ENCODE results near the gene ARHGAP10.
"Not testable (repeated sequence)": the region's sequence is repeated elsewhere in the genome, so short reads cannot be mapped to it uniquely, and the experiment has no call there.

ARHGAP10 gene

DNA sequence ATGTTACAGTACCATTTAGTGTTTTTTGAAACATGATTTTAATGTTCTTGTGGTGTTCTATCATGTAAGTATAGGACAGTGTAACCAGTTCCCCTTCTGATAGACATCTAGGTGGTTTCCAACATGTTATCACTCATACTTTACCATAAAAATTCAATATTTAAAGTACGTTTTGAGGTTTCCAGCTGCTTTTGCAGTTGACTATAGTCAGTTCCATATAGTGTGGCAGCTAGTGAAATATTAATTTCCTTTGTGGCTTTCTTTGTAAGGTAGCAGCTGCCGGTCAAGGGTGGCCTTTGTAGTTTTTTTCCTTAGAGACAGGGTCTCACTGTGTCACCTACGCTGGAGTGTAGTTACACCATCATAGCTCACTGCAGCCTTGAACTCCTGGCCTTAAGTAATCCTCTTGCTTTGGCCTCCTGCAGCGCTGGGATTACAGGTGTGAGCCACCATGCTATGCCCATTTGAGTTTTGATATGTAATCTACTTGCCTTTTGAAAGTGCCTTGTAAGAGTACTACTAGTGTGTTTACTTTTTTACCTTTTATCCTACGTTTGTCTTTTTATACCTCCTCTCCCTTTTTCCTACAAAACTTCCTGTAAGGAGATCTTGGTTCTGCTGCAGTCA, 63.0 kb downstream of the ARHGAP10 start:
- no peak for DNase-seq

DNA sequence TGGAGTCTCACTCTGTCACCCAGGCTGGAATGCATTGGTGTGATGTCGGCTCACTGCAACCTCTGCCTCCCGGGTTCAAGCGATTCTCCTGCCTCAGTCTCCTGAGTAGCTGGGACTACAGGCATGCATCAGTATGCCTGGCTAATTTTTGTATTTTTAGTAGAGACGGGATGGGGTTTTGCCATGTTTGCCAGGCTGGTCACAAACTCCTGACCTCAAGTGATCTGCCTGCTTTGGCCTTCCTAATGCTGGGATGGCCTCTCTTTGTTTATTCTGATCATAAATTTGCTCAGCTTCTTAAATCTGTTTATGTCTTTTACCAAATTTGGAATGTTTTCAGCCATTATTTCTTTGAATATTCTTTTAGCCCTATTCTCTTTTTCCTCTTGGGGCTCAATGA, 67.2 kb downstream of the ARHGAP10 start:
- not testable (repeated sequence) for DNase-seq

DNA sequence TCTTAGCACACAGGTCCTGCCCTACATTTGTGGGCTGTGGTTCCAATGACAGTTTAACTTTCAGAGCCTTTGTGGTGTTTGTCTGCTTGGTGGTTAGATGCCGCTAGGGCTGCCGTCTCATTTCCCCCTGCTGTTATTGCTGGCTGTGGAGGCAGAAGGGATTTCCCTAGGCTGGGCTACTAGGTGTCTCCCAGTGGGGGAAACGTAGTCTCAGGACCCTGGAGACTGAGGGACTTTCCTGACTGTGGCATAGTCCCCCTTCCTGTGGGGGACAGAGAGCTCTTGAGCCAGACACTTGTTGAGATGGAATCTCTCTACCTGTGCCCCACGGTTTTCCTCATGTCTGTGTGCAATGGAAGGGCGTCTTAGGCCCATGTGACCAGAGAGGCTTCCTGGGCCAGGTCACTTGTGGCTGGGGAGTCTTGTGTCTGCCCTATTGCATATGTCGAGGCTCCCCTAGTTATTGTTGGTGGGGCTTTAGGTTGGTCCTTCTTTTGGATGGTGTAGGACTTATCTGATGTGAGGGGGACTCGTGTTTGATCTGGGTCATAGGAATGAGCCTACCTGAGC, 68.2 kb downstream of the ARHGAP10 start:
- no peak for DNase-seq

DNA sequence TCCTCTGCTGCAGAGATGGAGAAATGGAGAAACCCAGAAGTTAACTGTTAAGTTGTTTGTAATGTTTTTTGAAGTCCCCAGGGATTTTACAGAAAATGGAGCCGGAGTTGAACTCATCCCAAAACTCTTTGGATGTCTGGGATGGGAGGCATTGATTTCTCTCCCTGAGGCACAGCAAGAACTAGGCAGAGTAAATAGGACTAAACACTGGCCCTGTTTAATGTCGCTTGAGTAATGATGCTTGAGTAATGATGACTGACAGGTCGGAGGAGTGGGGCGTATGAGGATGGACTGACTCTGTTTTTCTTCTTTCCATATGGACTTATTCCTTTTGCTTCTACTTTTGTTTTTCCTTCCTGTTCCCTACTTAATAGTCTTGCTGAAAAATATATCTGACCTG, 69.9 kb downstream of the ARHGAP10 start:
- DNase-seq: no peak

DNA sequence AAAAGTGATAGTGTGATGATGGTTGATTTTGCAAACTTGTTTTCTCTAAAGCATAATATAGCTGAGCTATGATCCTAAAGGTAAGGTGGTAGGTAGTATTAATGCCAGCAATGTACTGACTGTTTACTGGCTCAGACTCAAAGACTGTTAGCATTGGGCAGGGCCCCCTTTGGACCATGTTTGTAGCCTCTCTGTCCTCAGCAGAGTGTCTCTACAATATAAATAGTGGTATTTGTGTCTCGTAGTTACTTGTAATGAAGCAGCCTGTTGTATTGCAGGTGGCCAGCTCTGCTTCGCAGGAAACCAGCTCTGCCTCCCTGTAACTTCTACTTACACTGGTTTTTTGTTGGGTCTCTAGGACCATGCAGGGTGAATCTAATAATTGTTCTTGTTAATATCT, 70.5 kb downstream of the ARHGAP10 start:
- no peak for DNase-seq

DNA sequence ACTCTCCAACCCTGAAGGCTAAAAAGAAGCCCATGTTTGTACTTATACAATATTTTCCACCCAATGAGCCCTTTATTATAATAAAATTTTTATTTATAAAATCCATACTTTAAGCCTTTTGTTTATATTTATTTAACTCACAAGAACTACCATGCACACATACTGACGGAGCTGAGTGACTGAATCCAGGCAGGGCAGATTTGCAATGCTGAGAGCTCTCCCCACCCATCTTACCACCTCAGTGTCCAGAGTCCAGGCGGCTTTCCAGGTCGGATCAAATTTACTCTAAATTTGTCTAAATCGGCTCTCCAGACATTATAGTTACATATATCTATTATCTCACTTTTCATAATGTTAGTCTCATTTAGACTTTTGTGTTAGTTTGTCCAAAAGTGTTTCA, 74.1 kb downstream of the ARHGAP10 start:
- no peak for DNase-seq

DNA sequence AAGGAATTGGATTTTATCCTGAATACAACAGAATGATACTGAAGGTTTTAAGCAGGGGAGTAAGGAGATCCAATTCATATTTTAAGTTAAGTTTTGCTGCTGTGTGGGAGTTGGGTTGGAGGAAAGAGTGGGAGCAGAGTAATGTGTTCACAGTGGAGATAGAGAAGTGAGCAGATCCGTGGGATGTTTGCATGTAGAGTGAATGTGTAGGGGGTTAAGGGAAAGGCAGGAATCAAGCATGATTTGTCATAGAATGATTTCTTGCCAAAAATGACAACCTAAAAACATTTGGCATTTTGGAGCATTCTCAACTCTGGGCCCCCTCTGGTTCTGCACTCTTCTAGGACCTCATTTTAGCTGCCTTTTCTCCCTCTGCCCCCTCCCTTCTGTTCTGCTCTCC, 76.6 kb downstream of the ARHGAP10 start:
- DNase-seq: no peak

DNA sequence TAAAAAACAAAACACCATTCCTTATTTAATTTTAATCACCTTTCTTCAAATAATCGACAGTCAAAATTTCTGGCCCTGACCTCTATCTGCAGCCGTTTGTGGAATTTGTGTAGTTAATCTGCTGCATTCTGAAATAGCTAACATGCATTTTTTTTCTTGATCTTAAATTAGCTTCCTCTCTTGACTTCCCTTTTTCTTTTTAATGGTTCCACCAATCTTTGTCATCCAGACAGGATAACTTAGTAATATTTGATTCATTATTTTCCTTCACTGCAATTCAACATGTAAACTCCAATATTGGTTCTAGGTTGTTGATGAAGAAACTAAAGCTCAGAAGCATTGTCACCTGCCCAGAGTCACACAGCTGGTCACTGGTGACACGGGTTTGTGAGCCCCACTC, 77.3 kb downstream of the ARHGAP10 start:
- DNase-seq: no peak

DNA sequence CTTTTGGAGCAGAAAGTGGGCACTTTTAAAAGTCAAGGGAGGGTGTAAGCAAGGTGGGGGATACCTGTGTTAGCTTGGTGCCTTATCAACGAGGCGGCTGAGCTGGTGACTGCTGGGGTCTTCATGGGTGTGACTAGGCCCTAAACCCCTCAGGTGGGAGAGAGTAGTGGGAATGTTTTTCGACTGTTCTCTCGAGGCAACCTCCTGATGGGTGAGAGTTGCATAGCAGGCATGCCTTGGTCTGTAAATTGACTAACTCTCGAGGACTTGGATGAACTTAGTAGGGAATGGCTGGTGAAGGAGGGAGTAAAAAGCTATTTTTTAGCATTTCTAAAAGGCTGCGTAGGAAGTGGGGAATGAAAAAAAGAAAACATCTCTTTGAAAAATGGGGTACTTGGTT, 80.0 kb downstream of the ARHGAP10 start:
- DNase-seq: no peak

DNA sequence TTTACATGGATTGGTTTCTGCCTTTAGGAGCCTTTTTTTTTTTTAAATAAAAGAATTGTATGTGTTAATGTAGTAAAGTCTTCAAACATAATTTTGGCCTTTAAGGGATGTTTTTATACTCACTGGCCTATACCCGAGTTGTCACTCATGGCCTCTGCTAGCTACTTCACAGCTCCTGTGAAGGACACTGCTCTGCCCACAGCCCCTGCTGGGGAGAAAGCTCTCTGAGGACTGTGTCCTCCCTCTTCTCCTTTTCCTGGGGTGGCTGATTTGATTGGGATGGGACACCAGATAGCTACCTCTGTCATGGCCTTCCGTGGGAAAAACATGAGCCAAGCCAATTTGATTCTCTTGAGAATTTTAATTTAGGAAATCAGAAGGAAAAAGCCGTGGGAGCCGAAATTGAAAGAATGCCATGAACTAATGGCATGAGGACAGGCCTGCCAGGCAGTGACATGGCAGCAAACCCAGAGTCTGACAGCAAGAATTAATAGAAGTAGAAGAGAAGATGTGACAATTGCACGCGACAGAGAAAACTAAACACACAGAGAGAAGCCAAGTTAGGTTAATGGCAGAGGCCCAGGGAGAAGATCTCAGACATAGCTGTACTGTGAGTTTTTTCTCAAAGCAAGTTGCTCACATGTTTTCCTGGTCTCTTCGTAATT, 81.4 kb downstream of the ARHGAP10 start:
- DNase-seq: no peak

DNA sequence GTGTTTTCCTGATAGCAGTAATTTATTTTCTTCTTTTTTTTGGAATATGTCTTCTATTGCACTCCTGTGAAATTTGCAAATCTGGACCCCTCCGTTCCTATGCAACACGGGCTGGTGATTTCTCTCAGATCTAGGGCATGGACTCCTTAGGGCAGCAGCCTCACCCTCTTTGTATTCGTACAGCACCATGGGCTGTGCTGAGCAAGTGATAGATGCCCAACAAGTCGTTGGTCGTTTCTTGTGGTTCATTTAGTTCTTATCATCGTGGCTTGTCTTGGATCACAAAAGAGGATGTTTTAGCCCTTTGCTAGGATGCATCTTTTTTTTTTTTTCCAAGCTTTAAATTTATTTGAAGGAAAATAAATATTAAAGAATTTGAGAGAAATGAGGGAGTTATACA, 82.1 kb downstream of the ARHGAP10 start:
- no peak for DNase-seq

DNA sequence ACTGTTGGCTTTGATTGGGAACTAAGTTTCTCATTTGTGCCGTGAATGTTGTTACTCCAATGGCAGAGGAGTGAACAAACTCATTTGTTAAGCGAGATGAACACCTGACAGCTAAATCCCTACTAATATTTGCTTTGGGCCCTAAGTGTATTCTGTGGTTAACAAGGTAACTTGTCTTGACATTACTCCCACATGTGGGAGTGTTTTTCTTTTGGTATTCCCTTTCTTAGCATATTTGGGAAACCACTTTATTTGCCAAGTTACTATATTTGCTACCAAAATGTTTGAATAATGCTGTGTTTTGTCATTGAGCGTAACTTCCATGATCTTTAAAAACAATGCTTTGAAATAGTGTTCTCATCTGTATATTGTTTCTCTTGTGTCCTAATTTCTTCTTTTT, 82.5 kb downstream of the ARHGAP10 start:
- no peak for DNase-seq

DNA sequence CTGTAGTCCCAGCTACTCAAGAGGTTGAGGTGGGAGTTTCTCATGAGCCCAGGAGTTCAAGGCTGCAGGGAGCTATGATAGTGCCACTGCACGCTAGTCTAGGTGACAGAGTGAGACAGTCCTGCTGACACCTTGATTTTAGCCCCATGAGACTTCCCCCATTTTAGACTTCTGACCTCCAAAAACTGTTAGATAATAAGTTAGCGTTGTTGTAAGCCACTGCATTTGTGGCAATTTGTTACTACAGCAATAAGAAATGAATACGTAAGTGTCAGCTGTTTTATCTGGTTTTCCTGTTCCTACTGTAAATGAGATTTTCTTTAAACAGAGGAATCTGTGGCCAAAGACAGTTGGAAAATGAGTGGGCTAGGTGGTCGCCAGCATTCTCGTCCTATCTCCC, 83.9 kb downstream of the ARHGAP10 start:
- no peak for DNase-seq

DNA sequence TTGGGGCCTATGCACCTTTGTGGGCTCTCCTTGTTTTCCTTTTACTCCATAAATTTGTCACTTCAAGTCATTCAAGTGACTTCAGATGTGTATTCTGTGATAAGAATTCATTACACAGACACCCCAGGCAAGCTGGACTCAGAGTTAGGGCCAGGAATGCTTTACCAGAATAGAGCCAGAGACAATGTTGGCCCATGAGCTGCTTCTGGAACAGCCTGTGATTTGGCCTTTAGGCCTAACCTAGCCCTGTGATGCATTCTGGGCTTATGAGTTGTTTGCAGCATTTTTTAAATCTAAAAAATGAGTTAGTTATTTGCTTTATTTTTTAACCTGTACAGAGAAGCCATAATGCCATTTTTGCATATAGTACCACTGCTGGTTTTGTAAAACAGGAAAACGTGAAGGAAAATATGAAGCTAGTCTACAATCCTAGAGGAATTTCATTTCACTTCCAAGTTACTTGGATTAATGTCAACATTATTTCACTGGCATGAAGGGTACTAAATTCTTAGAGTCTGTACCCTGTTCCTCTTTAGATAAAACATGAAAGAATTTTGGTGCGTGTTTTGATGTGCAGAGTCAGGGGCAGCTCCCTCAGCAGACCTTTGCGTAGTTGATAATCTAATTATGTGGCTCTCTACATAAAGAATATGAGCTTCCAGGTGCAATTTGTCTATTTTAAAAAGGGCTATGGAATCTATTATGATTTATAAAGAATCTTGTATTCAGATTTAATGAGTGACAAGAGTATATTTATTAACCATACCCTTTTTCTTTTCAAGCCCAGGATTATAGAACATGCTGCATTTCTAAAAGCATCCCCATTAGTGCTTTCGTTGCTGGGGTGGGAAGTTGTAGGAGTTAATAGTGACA, 84.7 kb downstream of the ARHGAP10 start:
- no peak for DNase-seq

DNA sequence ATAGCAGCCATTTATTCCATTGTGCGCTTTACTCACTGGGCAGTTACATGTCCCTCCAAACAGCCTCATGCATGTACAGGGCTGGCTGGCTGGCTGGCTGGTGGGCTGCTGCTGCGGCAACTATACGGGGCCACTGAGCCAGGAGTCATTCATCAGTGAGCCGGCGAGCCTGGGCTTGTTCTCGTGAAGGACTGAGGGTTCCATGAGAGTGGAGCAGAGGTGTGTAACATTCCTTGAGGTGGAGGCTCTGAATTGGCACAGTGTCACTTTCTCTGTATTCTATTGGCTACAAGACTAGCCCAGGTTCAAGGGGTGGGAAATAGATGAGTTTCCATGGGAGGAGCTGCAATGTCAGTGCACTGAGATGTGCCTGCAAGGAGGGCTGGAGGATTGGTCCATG, 89.1 kb downstream of the ARHGAP10 start:
- no peak for DNase-seq

DNA sequence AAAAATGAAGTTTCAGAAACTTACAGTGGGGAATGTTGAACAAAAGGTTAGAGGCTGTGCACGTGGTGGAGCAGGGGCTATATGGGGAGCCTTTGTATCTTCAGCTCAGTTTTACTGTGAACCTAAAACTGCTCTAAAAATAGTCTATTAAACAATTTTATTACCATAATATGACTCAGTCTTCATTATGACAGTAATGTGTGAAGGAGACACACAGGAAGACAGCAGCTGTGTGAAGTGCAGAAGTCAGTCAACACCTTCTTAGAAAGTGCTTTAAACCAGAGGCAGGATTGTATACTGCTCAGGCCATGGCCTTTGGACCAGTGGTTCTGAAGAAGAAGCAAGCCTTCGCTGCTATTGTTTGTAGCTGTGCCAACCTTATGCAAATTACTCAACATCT, 89.7 kb downstream of the ARHGAP10 start:
- no peak for DNase-seq

DNA sequence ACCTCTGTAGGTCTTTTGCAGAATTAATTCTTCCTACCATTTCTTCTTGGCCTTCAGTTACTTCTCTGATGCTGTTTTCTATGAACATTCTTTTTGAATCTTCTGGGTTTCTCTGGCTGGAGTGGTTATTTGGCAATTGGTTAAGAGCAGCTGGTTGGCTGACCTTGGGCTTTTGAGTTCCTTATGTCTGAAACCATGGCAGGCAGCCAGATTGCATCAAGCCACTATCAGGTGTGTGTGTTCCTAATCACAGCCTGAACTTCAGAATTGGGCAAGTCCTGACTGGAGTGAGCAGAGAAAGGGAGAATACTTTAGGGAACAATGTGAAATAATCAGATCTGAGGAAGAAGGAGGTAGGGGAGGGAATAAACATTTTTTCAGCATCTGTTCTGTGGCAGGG, 90.2 kb downstream of the ARHGAP10 start:
- no peak for DNase-seq

DNA sequence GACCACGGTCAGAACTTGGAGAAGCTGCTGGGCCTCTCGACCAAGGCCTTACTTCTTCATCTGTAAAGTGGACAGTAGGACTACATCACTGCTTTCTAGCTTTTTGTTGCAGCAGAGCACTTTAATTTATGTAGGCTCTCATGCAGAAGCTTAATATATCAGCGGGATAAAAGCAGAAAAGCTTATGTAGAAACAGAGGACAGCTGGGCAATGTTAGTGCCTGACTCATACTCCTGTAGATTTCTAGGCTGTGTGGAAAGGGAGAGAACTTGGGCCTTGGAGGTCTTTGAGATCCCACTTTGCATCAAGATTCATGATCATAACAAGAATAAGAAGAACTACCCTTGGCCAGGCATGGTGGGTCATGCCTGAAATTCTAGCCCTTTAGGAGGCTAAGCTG, 91.2 kb downstream of the ARHGAP10 start:
- DNase-seq: no peak

DNA sequence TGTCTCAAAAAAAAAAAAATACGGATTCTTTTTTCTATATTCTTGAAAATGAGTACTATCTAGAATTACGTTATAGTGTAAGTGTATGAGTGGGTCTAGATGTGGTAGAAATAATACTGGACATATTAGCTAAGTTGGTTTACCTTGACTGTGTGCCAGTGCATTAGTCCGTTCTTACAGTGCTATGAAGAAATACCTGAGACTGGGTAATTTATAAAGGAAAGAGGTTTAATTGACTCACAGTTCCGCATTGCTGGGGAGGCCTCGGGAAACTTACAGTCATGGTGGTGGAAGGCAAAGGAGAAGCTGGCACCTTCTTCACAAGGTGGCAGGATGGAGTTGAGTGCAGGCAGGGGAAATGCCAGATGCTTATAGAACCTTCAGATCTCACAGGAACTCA, 92.4 kb downstream of the ARHGAP10 start:
- DNase-seq: no peak

DNA sequence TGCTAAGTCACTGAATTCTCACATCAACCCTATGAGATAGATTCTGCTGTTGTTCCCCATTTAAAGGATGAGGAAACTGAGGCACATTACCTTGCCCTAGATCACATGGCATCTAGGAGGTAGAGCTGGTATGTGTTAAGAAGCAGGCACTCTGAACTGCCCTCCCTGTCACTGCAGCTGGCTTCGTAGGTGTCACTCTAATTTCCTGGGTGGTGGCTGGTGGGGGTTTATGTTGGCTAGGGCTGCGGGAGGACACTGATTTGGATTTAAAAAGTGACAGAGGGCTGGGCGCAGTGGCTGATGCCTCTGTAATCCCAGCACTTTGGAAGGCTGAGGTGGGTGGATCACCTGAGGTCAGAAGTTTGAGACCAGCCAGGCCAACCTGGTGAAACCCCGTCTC, 93.0 kb downstream of the ARHGAP10 start:
- no peak for DNase-seq

DNA sequence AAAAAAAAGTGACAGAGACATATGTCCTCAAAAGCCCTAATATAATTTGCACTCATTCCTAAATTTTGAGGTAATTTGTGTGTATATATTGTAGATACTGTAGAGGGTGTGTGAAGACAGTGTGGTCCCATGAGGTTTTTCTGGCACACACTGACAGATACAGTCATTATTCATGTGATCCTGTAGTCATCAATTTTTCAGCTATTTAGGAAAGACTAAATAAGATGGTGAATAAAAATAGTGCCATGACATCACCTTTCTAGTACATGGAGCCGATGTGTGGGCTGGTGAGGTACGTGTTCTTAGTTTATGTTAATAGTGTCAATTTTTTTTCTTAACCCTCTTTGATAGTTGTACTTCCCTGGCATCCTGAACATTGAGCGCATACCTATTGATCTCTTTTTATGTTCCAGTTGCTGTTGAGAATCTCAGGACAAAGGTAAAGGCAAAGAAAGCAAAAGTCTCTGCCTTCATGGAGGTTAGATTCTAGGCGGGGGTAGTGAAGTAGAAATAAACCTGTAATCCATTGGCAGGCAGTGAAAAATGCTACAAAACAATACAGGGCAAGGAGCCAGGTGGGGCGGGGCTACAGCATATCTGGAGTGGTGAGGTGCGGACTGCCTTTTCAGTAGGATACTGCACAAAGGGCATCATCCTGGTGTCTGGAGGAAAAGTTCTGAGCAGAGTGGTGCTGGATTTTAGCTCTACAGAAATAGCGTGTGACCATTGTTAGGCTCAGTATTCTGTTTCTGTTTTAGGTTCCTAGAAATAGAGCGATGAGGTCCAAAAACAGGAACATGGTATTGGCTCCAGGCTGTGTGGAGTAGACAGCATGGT, 93.8 kb downstream of the ARHGAP10 start:
- no peak for DNase-seq

DNA sequence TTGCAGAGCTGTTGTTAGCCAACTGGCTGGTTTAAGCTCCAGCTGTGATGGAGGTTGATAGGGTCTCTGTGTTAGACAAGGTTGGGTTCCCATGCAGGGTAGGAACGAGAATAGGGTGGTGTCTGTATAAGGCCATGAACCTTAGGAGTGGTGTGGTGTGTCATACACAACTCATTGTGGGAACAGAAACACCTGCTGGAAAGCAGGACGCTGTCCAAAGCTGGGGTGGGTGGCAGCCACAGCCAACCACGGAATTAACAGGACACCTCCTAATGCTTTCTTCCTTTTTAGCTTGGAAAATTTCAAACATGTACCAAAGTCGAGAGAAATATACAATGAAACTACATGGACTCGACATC, 94.4 kb downstream of the ARHGAP10 start:
- no peak for DNase-seq

DNA sequence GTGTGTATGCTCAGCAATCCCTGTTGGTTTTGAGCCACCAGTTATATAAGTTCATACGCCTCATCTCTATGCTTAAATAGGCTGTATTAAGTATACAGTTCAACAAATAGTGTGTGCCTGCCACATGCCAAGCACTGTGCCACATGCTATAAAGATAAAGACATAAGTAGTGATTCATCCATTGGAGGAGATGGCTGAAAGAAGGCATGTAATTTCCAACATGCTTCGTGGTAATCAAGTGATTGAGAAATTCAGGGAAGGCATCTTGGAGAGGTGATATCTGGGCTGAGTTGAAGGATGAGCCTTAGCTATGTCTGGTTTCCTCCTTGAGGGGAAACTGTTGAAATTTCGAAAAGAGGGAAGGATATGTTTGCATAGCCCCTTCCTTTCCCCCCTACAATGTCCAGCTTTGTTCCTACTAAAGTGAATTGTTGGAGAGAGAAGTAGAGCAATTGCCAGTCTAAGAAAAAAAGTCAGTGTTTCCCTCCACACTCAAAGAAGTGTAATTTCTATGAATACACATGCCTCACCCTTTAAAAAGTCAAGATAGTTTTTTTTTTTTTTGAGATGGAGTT, 96.5 kb downstream of the ARHGAP10 start:
- no peak for DNase-seq

All from midbrain (tissue), 1 donor.